GM06990 (cell line): ENCODE data around the gene GFRA4.
"Not testable (repeated sequence)": the region's sequence is repeated elsewhere in the genome, so short reads cannot be mapped to it uniquely, and the experiment has no call there.

Experiments
- DNase-seq: peaks from one replicate; pipeline ENCODE4 v3.0.0-alpha.2; 2011; ENCODE audit not compliant: insufficient read length; ENCODE audit errors: extremely low read depth
- H3K27me3 ChIP-seq: replicated peaks from 2 replicates; pipeline ENCODE4 v1.6.0; 2011; ENCODE audit warnings: low read length; ENCODE audit not compliant: control insufficient read depth, insufficient read depth
- H3K36me3 ChIP-seq: 2 replicates; pipeline ENCODE4 v1.5.1; 2011; ENCODE audit warnings: low read length; ENCODE audit not compliant: control insufficient read depth, insufficient read depth
- H3K4me3 ChIP-seq: replicated peaks from 2 replicates; pipeline ENCODE4 v1.5.1; 2011; ENCODE audit warnings: low read depth, mild to moderate bottlenecking, control low read depth, low read length
- TF ChIP-seq, protein P1 (sequence below): IDR thresholded peaks from 2 replicates; pipeline ENCODE4 v1.5.1; 2011; ENCODE audit warnings: low read length, control low read depth, mild to moderate bottlenecking, inconsistent platforms; ENCODE audit not compliant: insufficient read depth, poor library complexity, severe bottlenecking

The GFRA4 gene

DNA sequence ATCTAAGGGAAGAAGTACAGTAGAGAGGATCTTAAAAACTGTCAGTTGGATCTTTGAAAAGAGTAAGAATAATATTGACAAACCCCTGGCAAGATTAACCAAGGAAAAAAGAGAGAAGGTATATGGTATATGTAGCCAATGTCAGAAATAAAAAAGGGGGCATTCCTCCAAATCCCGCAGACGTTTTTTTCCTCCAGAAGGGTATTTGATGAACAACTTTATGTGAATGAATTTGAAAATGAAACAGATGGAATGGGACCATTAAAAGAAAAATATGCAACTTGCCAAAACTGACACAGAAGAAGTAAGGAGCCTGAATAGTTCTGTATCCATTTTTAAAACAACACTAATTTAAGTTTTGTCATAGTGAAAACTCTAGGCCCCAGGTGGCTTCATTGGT lies 35.7 kb downstream of the GFRA4 start:
- Histone ChIP-seq H3K36me3 (no peaks in the 10 kb centered on the region), H3K27me3 (no peaks in the 10 kb centered on the region), H3K4me3 (no peak overlapping the region)
- TF ChIP-seq, protein P1, sequence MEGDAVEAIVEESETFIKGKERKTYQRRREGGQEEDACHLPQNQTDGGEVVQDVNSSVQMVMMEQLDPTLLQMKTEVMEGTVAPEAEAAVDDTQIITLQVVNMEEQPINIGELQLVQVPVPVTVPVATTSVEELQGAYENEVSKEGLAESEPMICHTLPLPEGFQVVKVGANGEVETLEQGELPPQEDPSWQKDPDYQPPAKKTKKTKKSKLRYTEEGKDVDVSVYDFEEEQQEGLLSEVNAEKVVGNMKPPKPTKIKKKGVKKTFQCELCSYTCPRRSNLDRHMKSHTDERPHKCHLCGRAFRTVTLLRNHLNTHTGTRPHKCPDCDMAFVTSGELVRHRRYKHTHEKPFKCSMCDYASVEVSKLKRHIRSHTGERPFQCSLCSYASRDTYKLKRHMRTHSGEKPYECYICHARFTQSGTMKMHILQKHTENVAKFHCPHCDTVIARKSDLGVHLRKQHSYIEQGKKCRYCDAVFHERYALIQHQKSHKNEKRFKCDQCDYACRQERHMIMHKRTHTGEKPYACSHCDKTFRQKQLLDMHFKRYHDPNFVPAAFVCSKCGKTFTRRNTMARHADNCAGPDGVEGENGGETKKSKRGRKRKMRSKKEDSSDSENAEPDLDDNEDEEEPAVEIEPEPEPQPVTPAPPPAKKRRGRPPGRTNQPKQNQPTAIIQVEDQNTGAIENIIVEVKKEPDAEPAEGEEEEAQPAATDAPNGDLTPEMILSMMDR: no peak
- no peak for DNase-seq

DNA sequence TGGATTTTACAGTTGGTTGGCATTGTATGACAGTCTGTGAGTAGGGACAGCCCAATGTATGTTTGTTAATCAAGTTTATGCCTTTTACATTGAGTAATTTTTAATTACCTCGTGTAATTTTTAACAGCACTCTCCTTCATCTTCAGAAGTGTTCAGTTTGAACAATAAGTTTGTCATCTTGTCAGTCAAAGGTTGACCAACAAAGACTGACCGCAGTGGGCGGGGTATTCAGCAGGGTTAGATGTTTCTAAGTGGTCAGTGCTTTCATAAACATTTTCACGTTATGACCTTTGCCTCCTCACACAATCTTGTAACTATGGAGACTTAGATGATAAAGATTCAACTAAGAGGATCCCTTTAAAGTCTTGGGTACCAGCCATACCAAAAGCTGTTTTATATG lies 40.8 kb downstream of the GFRA4 start:
- no peak overlapping the region for H3K4me3 ChIP-seq
- no peak for DNase-seq
- no peaks in the 10 kb centered on the region for H3K27me3 ChIP-seq
- no peaks in the 10 kb centered on the region; the same call in 1 of the 2 replicates for H3K36me3 ChIP-seq
- TF ChIP-seq, protein P1: no peak

DNA sequence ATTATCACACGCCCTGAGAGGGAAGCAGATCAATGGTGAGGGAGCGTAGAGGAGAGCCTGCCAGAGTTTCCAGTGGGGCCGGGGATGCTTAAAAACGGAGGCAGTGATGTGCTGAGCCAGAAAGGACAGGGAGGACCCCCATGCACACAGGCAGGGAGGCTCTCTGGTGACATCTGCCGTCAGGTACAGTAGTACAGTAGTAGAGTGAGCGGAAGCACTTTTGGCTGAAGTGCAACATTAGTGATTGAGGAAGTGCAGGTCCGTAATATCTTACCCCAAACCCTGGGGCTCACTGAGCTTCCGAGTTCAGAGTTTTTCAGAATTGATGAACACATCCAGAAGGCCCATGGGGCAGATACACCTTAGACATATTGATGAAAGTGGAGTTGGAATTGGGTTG lies 42.1 kb downstream of the GFRA4 start:
- Histone ChIP-seq H3K36me3 (no peaks in the 10 kb centered on the region; the same call in 1 of the 2 replicates), H3K27me3 (no peaks in the 10 kb centered on the region), H3K4me3 (no peak overlapping the region)
- TF ChIP-seq, protein P1: no peak
- DNase-seq: no peak

DNA sequence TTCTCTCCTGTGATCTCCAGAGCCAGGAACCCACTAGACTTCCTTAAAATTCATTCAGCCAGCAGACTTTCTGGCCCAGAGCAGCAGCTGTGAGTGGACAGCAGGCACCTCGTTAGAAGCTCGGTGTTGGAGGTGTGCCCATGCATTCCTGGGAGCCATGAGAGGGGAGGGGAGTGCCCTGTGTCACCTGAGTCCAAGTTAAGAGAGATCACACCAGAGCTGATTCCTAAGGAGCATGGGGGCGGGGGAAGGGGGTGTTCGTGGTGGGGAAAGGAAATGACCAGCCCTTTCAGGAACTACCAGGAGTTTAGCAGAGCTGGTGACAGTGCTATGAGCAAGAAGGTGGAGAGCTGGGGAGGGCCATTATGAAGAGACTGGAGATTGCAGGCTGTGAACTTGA lies 46.9 kb downstream of the GFRA4 start:
- no peaks in the 10 kb centered on the region; the same call in 1 of the 2 replicates for H3K36me3 ChIP-seq
- DNase-seq: no peak
- no peaks in the 10 kb centered on the region for H3K27me3 ChIP-seq
- TF ChIP-seq, protein P1: no peak
- no peak overlapping the region for H3K4me3 ChIP-seq

DNA sequence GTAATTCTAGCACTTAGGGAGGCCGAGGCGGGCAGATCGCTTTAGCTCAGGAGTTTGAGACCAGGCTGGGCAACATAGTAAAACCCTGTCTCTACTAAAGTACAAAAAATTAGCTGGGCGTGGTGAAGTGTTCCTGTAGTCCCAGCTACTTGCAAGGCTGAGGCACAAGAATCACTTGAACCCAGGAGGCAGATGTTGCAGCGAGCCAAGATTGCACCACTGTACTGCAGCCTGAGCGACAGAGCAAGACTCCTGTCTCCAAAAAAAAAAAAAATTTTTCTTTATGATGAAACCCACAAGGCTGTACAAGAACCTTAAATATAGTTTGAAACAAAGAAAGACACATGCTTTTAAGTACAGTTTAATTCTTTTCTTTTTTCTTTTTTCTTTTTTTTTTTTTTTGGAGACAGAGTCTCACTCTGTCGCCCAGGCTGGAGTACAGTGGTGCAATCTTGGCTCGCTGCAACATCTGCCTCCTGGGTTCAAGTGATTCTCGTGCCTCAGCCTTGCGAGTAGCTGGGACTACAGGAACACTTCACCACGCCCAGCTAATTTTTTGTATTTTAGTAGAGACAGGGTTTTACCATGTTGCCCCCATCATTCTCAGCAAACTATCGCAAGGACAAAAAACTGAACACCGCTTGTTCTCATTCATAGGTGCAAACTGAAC lies 47.9 kb downstream of the GFRA4 start:
- H3K36me3 ChIP-seq, DNase-seq, H3K4me3 ChIP-seq, H3K27me3 ChIP-seq: not testable (repeated sequence)

DNA sequence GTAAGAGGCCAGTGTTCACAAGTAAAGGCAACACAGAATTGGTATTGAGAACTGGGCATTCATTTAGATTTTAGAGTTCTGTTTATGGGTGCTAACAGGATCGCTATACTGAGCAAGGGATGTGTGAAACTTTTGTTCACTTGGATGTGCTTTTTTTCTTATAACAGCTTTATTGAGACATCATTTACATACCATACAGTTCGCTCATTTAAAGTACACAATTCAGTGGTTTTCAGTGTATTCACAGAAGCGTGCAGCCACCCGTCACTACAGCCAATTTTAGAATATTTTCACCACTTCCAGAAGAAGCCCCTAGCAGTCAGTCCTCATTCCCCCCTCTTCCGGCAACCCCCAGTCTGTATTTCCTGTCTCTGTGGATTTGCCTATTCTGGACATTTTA lies 48.7 kb downstream of the GFRA4 start:
- H3K36me3 ChIP-seq: no peaks in the 10 kb centered on the region; the same call in 1 of the 2 replicates
- DNase-seq: no peak
- TF ChIP-seq, protein P1: no peak
- no peak overlapping the region for H3K4me3 ChIP-seq
- no peaks in the 10 kb centered on the region for H3K27me3 ChIP-seq
